ENCODE results near the gene TRAPPC2B. TPM values are rescaled to one million over a fixed set of nuclear protein-coding genes. Genes with fewer than 3 reads are reported as not detected.

TRAPPC2B gene
- total RNA-seq, 4 donors from 2014 or later: 4.8 to 20.6 (median 18.8) TPM

- no peak for DNase-seq (ENCODE audit: low spot score in 2 of 2)
- no peak overlapping the region for H3K27ac ChIP-seq
- H3K4me3 ChIP-seq: no peak overlapping the region
- WGBS, 2 donors: 65 to 78% methylated on average over 4 of the region's 4 CpGs
- peaks cover 3 to 53% (median 13%) of the 10 kb centered on the region in 4 donors for H3K9me3 ChIP-seq
- no peaks in the 10 kb centered on the region for H3K4me1 ChIP-seq
- H3K27me3 ChIP-seq: no peaks in the 10 kb centered on the region
- peaks cover 0 to 38% (median under 1%) of the 10 kb centered on the region in 3 donors for H3K36me3 ChIP-seq
- TF ChIP-seq CTCF (IDR thresholded peaks at IDR 0.05) (no peak), POLR2A (IDR thresholded peaks at IDR 0.05) (no peak), EP300 (IDR thresholded peaks at IDR 0.05) (no peak)
Measured at GRCh38 chr19:57334191-57334590, 29.2 kb upstream of the TRAPPC2B start.

- Histone ChIP-seq H3K36me3 (no peaks in the 10 kb centered on the region), H3K27me3 (no peaks in the 10 kb centered on the region), H3K9me3 (peaks cover 0 to 9% (median 0%) of the 10 kb centered on the region in 4 donors), H3K27ac (no peak overlapping the region), H3K4me1 (no peaks in the 10 kb centered on the region), H3K4me3 (no peak overlapping the region)
- DNase-seq (ENCODE audit: low spot score in 2 of 2): no peak
- 59 to 60% methylated on average over 3 of the region's 3 CpGs for WGBS, 2 donors
- TF ChIP-seq POLR2A (IDR thresholded peaks at IDR 0.05) (no peak), CTCF (IDR thresholded peaks at IDR 0.05) (no peak), EP300 (IDR thresholded peaks at IDR 0.05) (no peak)
Measured at GRCh38 chr19:57338877-57339276, 24.5 kb upstream of the TRAPPC2B start.

- 72 to 78% methylated on average over 6 of the region's 6 CpGs for WGBS, 2 donors
- H3K9me3 ChIP-seq: no peaks in the 10 kb centered on the region
- H3K27me3 ChIP-seq: no peaks in the 10 kb centered on the region
- TF ChIP-seq CTCF (IDR thresholded peaks at IDR 0.05) (no peak), POLR2A (IDR thresholded peaks at IDR 0.05) (no peak), EP300 (IDR thresholded peaks at IDR 0.05) (no peak)
- H3K27ac ChIP-seq: no peak overlapping the region
- H3K4me1 ChIP-seq: no peaks in the 10 kb centered on the region
- H3K36me3 ChIP-seq: no peaks in the 10 kb centered on the region
- no peak overlapping the region for H3K4me3 ChIP-seq
- no peak for DNase-seq (ENCODE audit: low spot score in 2 of 2)
Measured at GRCh38 chr19:57342582-57342981, 20.8 kb upstream of the TRAPPC2B start.

GRCh38 chr19:57348136-57348535, 15.2 kb upstream of the TRAPPC2B start:
- peaks cover 0 to 16% (median 13%) of the 10 kb centered on the region in 4 donors for H3K4me1 ChIP-seq
- WGBS, 2 donors: 64 to 68% methylated on average over 3 of the region's 3 CpGs
- peaks cover 0 to 13% (median under 1%) of the 10 kb centered on the region in 4 donors for H3K9me3 ChIP-seq
- peaks cover 0 to 8% (median 0%) of the 10 kb centered on the region in 3 donors for H3K36me3 ChIP-seq
- DNase-seq (ENCODE audit: low spot score in 2 of 2): no peak
- TF ChIP-seq POLR2A (IDR thresholded peaks at IDR 0.05) (no peak), CTCF (IDR thresholded peaks at IDR 0.05) (no peak), EP300 (IDR thresholded peaks at IDR 0.05) (no peak)
- H3K4me3 ChIP-seq: no peak overlapping the region
- no peak overlapping the region for H3K27ac ChIP-seq
- H3K27me3 ChIP-seq: no peaks in the 10 kb centered on the region

- no peak for TF ChIP-seq CTCF (IDR thresholded peaks at IDR 0.05)
- peak; percentile 48 to 69 for TF ChIP-seq EP300 (IDR thresholded peaks at IDR 0.05)
- Histone ChIP-seq H3K36me3 (peaks cover 12 to 38% (median 24%) of the 10 kb centered on the region in 3 donors), H3K4me1 (peaks cover 0 to 16% (median 13%) of the 10 kb centered on the region in 4 donors), H3K4me3 (peak within 1 kb of the TSS; percentile 80 to 95 (median 82)), H3K9me3 (peaks cover 0 to 43% (median 15%) of the 10 kb centered on the region in 4 donors), H3K27me3 (no peaks in the 10 kb centered on the region), H3K27ac (peak within 1 kb of the TSS in 3 of 4 donors; percentile 73 to 86 (median 73))
- WGBS, 2 donors: 1 to 3% methylated on average over 54 to 57 of the region's 57 CpGs
- peak; percentile 76 to 87 for DNase-seq (ENCODE audit: low spot score in 2 of 2)
Measured at GRCh38 chr19:57350877-57351805, 12.2 kb upstream of the TRAPPC2B start, which contains the start of gene ZNF304. TSS of gene ZNF304 (plus strand) at chr19:57351271. CDS start at chr19:57351665, 394 bp downstream.

Data from tibial nerve (tissue), 4 donors.